ENCODE results near the gene NARF.

The NARF gene

GRCh38 chr17:82434216-82434565 lies 24.4 kb upstream of the NARF start:
- no peak for DNase-seq

DNA sequence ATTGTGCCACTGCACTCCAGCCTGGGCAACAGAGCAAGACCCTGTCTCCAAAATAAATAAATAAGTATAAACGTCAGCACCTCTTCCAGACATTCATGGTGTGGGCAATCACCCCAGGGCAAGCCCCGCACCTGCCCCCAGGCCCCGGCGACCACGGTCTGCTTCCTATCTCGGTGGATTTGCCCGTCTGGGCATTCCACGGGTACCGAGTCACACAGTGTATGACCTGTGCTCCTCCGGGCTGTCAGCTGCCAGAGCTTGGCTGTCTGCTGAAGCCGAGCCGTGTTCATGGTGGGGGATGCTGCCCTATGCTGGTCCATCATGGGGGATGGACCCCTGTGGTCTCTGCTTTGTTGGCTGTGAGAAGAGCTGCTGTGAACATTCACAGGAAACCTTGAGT lies 23.4 kb upstream of the NARF start:
- no peak for DNase-seq

DNA sequence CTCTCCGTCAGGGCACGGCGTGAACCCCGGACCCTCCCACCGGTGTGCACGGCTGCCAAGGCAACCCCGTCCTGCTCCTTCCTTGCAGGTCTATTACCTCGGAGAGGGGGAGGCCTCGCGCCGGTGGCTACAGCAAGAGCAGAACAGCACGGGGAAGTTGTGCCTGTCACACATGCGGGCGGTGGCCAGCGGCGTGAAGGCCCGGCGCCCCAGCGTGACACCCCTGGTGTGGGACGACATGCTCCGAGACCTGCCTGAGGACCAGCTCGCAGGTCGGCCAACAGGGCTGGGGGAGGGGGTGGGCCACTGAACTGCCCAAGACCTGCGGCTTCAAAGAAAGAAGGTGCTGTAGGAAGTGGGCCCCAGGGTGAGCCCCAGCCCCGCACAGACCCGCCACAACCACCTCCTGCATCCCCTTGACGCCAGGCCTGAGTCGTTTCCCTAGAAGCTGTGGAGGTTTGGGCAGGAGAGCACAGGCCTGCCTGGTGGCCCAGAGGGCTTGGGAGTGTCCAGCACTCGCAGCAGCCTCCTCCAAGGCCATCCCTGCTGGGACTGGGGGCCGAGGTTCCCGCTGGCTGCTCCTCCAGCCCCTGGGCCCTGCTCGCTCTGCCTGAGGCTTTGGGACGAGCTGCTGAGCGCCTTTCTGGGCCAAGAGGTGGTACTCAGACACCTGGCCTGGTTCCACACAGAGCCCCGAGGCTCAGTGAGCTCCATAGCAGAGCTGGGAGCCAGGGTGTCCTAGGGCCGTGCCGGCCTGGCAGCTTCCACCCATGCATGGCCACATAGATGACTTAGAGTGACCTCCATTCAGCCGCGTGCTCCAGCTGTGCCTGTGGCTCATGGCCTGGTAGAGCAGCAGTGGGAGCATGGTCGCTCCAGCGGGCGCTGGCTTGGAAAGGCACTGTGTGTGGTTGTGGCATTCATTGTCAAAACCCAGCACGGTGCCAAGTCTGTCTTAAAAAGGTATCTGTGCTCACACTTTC lies 22.6 kb upstream of the NARF start:
- no peak for DNase-seq

- DNase-seq: no peak
These were observed 21.8 kb upstream of the NARF start for GRCh38 chr17:82436601-82437324.

DNA sequence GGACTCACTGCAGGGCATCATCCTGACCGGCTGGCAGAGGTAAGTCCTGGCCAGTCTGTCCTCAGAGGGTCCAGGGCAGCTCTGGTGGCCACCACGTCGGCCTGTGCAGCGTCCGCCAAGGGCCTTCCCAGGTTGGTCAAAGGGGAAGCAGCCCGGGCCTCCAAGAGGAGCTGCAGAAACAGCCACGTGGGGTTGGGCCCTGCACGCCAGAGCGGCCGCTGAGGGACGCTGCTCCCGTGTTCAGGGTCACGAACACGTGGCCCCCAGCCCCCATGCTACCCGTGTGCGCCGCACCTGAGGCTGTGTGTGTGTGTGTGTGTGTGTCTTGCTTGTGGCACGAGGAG lies 21.2 kb upstream of the NARF start:
- DNase-seq: no peak

DNA sequence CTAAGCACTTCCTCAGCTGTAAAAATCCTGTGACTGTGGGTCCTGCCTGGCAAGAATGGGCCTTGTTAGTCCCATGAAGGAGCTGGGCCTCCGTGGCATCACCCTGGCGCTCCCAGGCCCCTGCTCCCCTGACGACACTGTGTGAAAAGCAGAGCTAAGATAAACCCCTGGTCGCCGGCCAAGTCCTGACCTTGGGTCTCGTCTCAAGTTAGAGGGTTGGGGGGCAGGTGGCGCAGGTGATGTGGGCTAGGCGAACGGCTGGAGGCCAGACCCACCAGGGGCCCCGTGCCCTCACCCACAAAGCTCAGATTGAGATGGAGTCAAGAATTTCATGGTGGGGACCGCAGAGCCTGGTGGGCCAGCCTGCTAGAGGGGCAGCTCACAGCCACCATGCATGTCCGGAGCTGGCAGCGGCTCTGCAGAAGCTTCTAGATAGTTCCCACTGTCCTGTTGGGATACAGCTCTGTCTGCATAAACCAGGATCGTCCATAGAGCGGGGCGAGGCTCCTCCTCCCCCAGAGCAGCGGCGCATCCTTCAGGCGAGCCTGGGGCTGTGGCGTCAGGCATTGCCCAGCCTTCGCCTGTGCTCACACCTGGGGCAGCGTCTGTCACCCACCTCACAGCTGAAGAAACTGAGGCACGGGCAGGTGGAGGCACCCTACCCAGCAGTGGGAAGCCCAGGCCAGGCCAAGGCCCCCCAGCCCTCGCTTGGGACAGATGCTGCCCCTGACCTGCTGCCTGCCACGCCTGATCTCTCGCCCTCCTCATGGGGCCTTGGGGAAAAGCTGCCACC lies 19.9 kb upstream of the NARF start:
- DNase-seq: no peak

DNA sequence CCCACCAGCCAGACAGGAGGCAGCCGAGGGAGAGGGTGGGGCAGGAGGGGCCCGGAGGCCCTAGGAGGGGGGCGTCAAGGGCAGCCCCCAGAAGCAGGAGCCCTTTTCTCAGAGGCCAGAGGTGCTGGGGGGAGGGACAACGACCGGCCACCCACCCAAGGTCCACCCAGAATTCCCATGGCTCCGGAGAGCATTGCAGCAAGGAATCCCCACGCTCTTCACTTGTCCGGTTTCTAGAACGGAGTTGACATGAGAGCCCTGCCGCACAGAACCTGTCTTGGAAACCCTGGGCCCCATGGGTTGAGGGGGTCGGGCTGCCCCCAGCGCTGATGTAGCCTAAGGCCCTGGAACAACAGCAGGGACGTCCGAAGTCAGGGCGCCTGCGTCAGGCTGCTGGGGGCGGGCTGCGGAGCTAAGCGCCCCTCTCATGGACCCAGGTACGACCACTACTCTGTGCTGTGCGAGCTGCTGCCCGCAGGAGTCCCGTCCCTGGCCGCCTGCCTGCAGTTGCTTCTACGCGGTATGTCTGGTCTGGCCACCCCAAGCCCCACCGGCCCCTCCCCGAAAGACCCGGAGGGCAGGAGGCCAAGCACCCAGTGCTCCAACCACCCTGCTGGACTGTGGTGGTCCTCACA lies 19.2 kb upstream of the NARF start:
- no peak for DNase-seq

DNA sequence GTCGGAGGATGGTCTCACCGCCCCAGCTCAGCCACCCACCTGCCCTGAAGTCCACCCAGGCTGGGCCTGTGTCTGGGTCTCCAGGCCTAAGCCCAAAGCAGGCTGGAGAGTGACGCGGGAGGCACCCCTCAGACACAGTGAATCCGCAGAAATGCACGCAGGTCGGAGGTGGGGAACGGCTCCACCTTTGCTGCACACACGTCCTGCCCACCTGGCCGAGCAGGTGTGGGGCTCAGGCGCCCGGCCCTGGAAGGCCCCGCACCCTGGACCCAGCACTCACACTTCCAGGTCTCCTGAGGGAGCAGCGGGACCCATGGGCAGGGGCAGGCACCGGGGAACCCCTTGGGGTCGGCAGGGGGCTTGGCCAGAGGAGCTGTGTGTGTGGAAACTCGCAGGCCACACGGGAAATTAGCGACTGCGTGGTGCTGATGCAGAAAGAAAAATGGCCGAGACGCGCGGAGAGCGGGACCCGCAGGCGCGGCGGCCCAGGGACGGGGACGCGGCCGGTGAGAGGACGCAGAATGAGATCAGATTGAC lies 18.6 kb upstream of the NARF start:
- DNase-seq: no peak

DNA sequence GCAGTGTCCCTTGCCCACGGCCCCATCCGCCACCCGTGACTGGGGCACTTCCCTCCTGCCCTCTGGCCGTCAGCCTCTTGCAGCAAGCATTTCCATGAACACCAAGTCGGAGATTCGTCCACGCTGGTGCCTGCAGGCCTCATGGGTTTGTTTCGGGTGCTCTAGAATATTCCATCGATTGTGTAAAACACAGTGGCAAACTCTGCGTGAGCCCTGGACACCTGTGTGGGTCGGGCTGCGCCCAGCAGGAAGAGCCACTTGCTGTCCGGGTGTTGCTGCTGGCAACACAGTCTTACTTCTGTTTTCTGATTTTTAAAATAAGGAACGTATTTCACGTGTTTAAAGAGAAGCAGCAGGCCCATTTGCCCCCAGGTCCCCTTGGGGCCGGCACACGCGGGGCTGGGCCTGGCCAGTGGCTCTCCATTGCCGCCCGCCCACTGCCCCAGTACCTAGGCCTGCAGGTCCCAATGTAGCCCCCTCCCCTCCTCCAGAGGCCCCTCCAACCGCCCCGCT lies 18.0 kb upstream of the NARF start:
- no peak for DNase-seq

- no peak for DNase-seq
These were observed 17.4 kb upstream of the NARF start for GRCh38 chr17:82440991-82441627.

DNA sequence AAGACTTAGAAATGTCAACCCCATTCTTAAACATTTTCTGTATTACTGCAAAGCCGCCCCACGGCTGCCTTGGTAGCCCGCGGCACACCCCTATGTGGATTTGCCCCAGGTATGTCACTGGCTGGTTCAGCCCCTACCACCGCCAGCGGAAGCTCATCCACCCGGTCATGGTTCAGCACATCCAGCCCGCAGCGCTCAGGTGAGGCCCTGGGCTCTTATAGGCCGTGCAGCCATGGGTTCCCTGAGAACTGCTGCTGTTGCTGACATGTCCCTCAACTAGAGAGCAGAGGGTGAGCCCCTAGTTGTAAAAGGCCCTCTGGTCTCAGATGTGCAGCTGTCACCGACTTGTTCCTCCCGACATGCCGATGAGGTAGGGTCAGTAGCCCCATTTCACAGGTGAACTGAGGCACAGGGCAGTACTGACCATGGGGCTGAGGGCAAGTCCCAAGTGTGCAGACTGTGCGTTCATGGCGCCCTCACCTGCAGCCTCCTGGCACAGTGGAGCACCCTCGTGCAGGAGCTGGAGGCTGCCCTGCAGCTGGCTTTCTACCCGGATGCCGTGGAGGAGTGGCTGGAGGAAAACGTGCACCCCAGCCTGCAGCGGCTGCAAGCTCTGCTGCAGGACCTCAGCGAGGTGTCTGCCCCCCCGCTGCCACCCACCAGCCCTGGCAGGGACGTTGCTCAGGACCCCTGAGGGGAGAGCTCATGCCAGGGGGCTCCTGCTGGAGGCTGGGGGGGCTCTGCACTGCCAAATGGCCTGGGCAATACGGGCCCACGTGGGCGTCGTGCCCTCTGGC lies 16.7 kb upstream of the NARF start:
- DNase-seq: no peak

GRCh38 chr17:82442643-82443464 lies 15.7 kb upstream of the NARF start:
- no peak for DNase-seq

DNA sequence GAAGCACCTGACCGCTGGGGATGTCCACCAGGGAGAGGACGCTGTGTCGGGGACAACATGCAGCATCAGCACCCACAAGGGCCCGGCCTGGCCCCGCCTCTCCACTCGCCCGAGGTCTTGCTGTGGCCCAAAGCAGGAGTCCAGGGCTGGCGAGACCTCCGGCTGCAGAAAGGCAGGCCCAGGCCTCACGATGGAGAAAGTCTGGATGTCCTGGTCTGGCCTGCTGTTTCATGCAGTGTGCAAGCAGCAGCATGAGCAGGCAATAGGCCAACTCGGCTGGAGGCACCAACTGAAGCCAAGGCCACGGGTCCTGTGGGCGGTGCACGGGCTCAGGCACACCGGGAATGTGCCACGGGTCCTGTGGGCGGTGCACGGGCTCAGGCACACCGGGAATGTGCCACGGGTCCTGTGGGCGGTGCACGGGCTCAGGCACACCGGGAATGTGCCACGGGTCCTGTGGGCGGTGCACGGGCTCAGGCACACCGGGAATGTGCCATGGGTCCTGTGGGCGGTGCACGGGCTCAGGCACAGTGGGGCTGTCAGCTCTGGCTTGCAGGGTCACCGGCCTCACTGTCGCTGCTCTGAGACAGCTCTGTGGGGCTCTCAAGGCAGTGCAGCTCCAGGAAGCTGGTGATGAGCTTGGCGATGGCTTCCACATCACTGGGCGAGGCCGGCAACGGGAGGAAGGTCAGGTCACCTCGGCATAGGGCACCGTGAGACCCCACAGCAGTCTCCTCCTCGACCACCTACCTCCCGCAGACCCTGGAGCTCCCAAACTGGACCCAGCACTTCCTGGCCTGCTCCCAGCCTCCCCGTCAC lies 14.9 kb upstream of the NARF start:
- DNase-seq: no peak

GRCh38 chr17:82444284-82444893 lies 14.2 kb upstream of the NARF start:
- DNase-seq: no peak

- DNase-seq: no peak
These were observed 13.5 kb upstream of the NARF start for GRCh38 chr17:82444941-82445521.

DNA sequence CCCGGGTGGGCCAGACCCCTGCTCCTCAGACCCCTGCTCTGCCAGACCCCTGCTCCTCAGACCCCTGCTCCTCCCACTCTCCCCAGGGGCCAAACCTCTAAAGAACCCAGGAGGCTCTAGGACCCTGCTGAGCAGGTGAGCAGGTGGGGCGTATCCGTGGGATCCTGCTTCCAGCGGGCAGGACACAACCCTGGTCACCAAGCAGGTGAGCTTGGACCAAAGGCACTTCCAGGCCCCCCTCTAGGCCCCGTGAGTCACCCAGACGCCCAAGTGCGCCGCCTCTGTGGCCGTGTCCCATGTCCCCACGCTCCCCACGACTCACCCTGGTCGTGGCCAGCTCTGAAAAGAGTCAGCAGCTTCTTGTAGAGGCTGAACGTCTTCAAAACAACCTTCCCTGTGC lies 13.0 kb upstream of the NARF start:
- DNase-seq: no peak

DNA sequence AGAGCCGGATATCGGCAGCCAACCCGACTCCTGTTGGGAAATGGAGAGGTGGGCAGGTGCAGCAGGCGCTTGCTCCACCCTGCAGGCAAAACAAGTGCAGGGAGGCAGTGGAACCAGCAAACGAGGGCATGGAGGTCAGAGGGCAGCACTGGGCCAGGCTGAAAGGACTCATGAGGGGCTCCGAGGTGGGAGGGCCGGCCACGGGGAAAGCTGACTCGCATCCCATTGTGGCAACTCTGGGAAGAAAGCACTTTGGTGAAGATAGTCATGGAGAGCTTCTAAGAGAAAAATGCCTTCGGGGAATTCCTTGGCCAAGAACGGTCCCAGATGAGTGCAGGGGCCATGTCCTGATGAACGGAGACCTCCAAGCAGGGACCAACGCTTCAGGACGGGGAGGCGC lies 12.4 kb upstream of the NARF start:
- no peak for DNase-seq

DNA sequence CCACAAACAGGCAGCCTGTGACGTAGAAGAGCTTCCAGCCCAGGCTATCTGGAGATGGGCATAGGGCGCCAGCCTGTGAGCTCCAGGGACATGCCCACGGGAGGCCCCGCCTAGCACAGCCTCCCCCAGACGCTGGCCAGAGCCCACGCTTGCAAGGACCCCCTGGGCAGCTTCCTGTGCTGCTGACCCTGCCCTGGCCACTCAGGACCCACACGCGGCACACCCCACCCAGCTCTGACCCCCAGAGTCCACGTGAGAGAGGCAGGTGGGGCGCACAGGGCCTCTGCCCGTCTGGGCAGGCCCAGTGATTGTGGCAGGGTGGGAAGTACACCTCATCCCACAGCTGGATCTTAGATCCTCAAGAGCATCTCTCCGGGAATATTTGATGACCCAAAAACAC lies 11.9 kb upstream of the NARF start:
- DNase-seq: no peak

- DNase-seq: no peak
These were observed 10.7 kb upstream of the NARF start for GRCh38 chr17:82447876-82448275.
